IMR-90 (cell line): Measurements from ENCODE around the gene PSMD2. TPM values are rescaled to one million over a fixed set of nuclear protein-coding genes. Genes with fewer than 3 reads are reported as not detected.

Source experiments
- ATAC-seq: fragments of 200-7000 bp; cut with Tn5 transposase; 2 replicates; pipeline ENCODE4 v1.9.1; 2020; ENCODE audit warnings: low read depth, mild to moderate bottlenecking, moderate library complexity
- BruUV-seq: library from RNA; stranded (reverse); fragments of 400-500 nt; replicated peaks from 2 replicates; lab custom pipeline; 2021; lab: Mats Ljungman, UMichigan
- CTCF ChIA-PET: fragments of 300-600 bp; formaldehyde crosslinking; extraction: SDS; loops from one replicate; lab custom pipeline; 2021; ENCODE audit warnings: antibody characterized with exemption; lab: Yijun Ruan, JAX
- POLR2A ChIA-PET: fragments of 300-600 bp; sonication (Branson Sonifier 250); formaldehyde crosslinking; loops from one replicate; lab custom pipeline; 2022; ENCODE audit warnings: antibody characterized with exemption; ENCODE audit not compliant: unreplicated experiment; lab: Charles Lee
- DNase-seq: peaks from one replicate; pipeline ENCODE4 v3.0.0; 2013
- H2AFZ ChIP-seq: replicated peaks from 2 replicates; pipeline ENCODE3; 2013; ENCODE audit warnings: low read length, mild to moderate bottlenecking; ENCODE audit not compliant: poor library complexity
- H2AK5ac ChIP-seq: 2 replicates; pipeline ENCODE4 v1.6.1; 2013; ENCODE audit warnings: low read depth, low read length, inconsistent platforms
- H2AK9ac ChIP-seq: replicated peaks from 2 replicates; pipeline ENCODE3; 2013; ENCODE audit warnings: mild to moderate bottlenecking, low read depth, low read length, moderate library complexity; ENCODE audit not compliant: poor library complexity
- H2BK120ac ChIP-seq: 2 replicates; pipeline ENCODE4 v1.6.1; 2013; ENCODE audit warnings: low read depth, low read length, inconsistent platforms
- H2BK15ac ChIP-seq: 3 replicates; pipeline ENCODE4 v1.6.1; 2013; ENCODE audit warnings: low read depth, low read length, inconsistent platforms
- H2BK20ac ChIP-seq: 2 replicates; pipeline ENCODE4 v1.6.1; 2013; ENCODE audit warnings: low read depth, mild to moderate bottlenecking, inconsistent platforms, low read length, moderate library complexity
- H2BK5ac ChIP-seq: 2 replicates; pipeline ENCODE4 v1.6.1; 2013; ENCODE audit warnings: mild to moderate bottlenecking, low read depth, low read length, inconsistent platforms; ENCODE audit not compliant: poor library complexity, severe bottlenecking
- H3K14ac ChIP-seq: replicated peaks from 2 replicates; pipeline ENCODE4 v1.6.1; 2013; ENCODE audit warnings: low read depth, low read length, inconsistent platforms
- H3K18ac ChIP-seq: 2 replicates; pipeline ENCODE4 v1.6.1; 2013; ENCODE audit warnings: low read depth, low read length, control low read depth
- H3K23ac ChIP-seq: 2 replicates; pipeline ENCODE4 v1.6.1; 2013; ENCODE audit warnings: low read depth, low read length, inconsistent platforms
- H3K27ac ChIP-seq: 2 replicates; pipeline ENCODE4 v1.5.1; 2013; ENCODE audit warnings: mild to moderate bottlenecking, control low read depth, low read length; ENCODE audit not compliant: insufficient read depth
- H3K27me3 ChIP-seq: 2 replicates; pipeline ENCODE4 v1.6.1; 2013; ENCODE audit warnings: low read length; ENCODE audit not compliant: control insufficient read depth, insufficient read depth
- H3K36me3 ChIP-seq: 2 replicates; pipeline ENCODE4 v1.6.1; 2013; ENCODE audit warnings: low read length, mixed read lengths; ENCODE audit not compliant: control insufficient read depth, insufficient read depth
- H3K4ac ChIP-seq: 2 replicates; pipeline ENCODE4 v1.6.1; 2013; ENCODE audit warnings: low read depth, low read length, inconsistent platforms
- H3K4me1 ChIP-seq: 2 replicates; pipeline ENCODE4 v1.6.1; 2013; ENCODE audit warnings: low read length, mixed read lengths; ENCODE audit not compliant: control insufficient read depth, insufficient read depth
- H3K4me2 ChIP-seq: 2 replicates; pipeline ENCODE4 v1.6.1; 2013; ENCODE audit warnings: low read depth, mild to moderate bottlenecking, control low read depth, low read length, moderate library complexity
- H3K4me3 ChIP-seq: 2 replicates; pipeline ENCODE4 v1.5.1; 2013; ENCODE audit warnings: low read depth, mild to moderate bottlenecking, control low read depth, low read length, moderate library complexity; ENCODE audit not compliant: insufficient read depth
- H3K56ac ChIP-seq: 2 replicates; pipeline ENCODE4 v1.6.1; 2013; ENCODE audit warnings: low read length, inconsistent platforms; ENCODE audit not compliant: insufficient read depth; ENCODE audit errors: extremely low read depth
- H3K79me1 ChIP-seq, 2 experiments: 2 replicates each; pipeline ENCODE4 v1.6.1; 2013; ENCODE audit warnings: low read length in 2 of 2, inconsistent platforms in 1 of 2, low read depth in 1 of 2
- H3K9ac ChIP-seq: 2 replicates; pipeline ENCODE4 v1.6.1; 2013; ENCODE audit warnings: low read depth, low read length, control low read depth
- H3K9me1 ChIP-seq: 2 replicates; pipeline ENCODE4 v1.6.1; 2013; ENCODE audit warnings: low read length, inconsistent platforms; ENCODE audit not compliant: insufficient read depth
- H3K9me3 ChIP-seq: 2 replicates; pipeline ENCODE4 v1.6.1; 2013; ENCODE audit warnings: low read length; ENCODE audit not compliant: control insufficient read depth, insufficient read depth
- H4K20me1 ChIP-seq: 2 replicates; pipeline ENCODE4 v1.6.1; 2013; ENCODE audit warnings: low read length, inconsistent platforms; ENCODE audit not compliant: insufficient read depth
- H4K5ac ChIP-seq: 2 replicates; pipeline ENCODE4 v1.6.1; 2013; ENCODE audit warnings: mild to moderate bottlenecking, low read depth, low read length, control low read depth
- H4K8ac ChIP-seq, 2 experiments: 2 replicates each; pipeline ENCODE4 v1.6.1; 2013; ENCODE audit warnings: low read depth in 2 of 2, low read length in 2 of 2, control low read depth in 1 of 2, inconsistent platforms in 1 of 2
- H4K91ac ChIP-seq: 2 replicates; pipeline ENCODE4 v1.6.1; 2013; ENCODE audit warnings: low read depth, low read length, inconsistent platforms; ENCODE audit not compliant: insufficient read depth
- CHD1 ChIP-seq: IDR thresholded peaks from 2 replicates; pipeline ENCODE4 v1.6.1; 2012; ENCODE audit warnings: low read depth, low read length, improper control_type of control experiment
- MAFK ChIP-seq: IDR thresholded peaks from 2 replicates; pipeline ENCODE4 v1.6.1; 2012; ENCODE audit warnings: low read depth, low read length, improper control_type of control experiment
- NFE2L2 ChIP-seq: fragments of 150-350 bp; IDR thresholded peaks from 2 replicates; pipeline ENCODE4 v1.6.1; 2016; ENCODE audit warnings: low read depth, mild to moderate bottlenecking, low read length
- WGBS, 2 experiments: methylation state at CpG; one replicate each; pipeline versions ENCODE4 v1.1.5 to v1.1.7; 2013; ENCODE audit warnings: missing lambda C conversion rate in 2 of 2; ENCODE audit not compliant: insufficient read length in 1 of 2; ENCODE audit errors: extremely low coverage in 2 of 2; 5-methylcytosine and 5-hydroxymethylcytosine counted together
- dilution Hi-C: fragments of 300-500 bp; cut with HindIII; formaldehyde crosslinking; loops from one replicate; pipeline ENCODE4 v1.14.3; 2018; ENCODE audit warnings: low sequenced_read_pairs; ENCODE audit not compliant: unreplicated experiment
- in situ Hi-C: fragments of 300-500 bp; cut with MboI; formaldehyde crosslinking; loops from 3 replicates; pipeline ENCODE4 v1.14.3; 2019; ENCODE audit warnings: low sequenced_read_pairs, inconsistent platforms, mixed read lengths
- intact Hi-C: fragments of 100-400 bp; cut with micrococcal nuclease; formaldehyde crosslinking; loops from 2 replicates; pipeline ENCODE4 v1.10.0; 2022
- polyA plus RNA-seq, 3 experiments: library from polyadenylated mRNA; depleted of rRNA; stranded (reverse); fragments of >200 nt; gene quantifications; 2 replicates each; pipeline ENCODE4 v1.2.3, GENCODE V29; 2012; ENCODE audit warnings: low replicate concordance in 1 of 3
- total RNA-seq: library from RNA; depleted of rRNA; stranded (reverse); fragments of >200 nt; gene quantifications from 2 replicates; pipeline ENCODE4 v1.2.3, GENCODE V29; 2012

The PSMD2 gene
- total and polyA plus RNA-seq, 2 of the 4 experiments (the other 2 are of a cell fraction), result 514 to 872 TPM

DNA sequence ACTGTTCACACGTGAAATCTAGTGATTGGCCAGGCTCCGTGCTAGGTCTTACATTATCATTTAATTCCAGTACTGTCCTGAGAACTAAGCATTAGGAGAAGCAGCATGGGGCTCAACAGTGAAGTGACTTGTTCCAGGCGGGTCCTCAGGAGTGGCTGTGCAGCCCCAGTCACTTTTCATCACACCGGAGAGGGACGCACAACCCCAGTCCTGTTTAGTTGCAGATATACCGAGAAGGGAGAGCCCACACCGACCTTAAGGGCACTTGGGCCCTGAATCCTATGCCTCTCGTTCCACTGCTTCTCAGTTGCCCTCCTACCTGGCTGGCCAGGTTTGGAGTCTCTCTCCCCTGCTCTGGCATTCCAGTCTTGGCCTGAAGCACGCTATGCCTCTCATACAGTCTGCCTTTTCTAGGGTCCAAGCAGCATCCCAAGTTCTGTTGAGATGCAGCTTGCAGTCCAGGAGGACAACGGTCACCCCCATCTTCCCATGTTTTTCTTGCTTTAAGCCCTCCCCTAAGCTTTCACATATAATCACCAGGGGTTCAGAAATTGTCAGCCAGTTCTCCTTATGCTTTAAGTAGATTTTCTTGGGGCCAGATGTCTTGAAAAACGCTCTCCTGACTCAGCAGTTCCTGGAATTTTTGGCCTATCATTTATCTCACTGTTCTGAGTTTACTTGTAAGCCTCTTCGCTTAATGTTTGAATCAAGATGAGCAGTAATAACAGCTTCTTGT, 48.4 kb downstream of the PSMD2 start:
- Histone ChIP-seq H3K79me1 (0 out of 4 replicates have a peak, but pooled peaks cover 0 to 9% of the 10 kb centered on the region in 2 experiments), H3K9me1 (peaks cover 3% of the 10 kb centered on the region; the same call in 1 of the 2 replicates), H4K91ac (no peak overlapping the region), H3K36me3 (peaks cover 29% of the 10 kb centered on the region), H2AFZ (no peak overlapping the region), H3K27ac (no peak overlapping the region), H4K8ac (no peak overlapping the region), H4K20me1 (peaks cover 3% of the 10 kb centered on the region), H2AK5ac (no peak overlapping the region), H2BK20ac (no peak overlapping the region), H3K4me1 (peaks cover 14% of the 10 kb centered on the region), H2BK15ac (no peak overlapping the region), H2BK120ac (no peak overlapping the region), H3K9me3 (no peaks in the 10 kb centered on the region), H3K18ac (no peak overlapping the region), H3K27me3 (no peaks in the 10 kb centered on the region), H3K23ac (no peak overlapping the region), H3K9ac (peak overlapping the region; percentile 23; the same call in 1 of the 2 replicates), H3K56ac (no peak overlapping the region), H3K4me3 (no peak overlapping the region), H2AK9ac (no peak overlapping the region), H4K5ac (no peak overlapping the region), H2BK5ac (no peak overlapping the region), H3K14ac (no peak overlapping the region), H3K4ac (no peak overlapping the region), H3K4me2 (no peak overlapping the region)
- dilution Hi-C loops (no loop called here), intact Hi-C loops (loop anchor here (10.0 kb wide), 1 partner anchor 1427 kb away; no protein-coding TSS in a partner anchor), in situ Hi-C loops (no loop called here)
- DNase-seq (no peak), ATAC-seq (peak; percentile 16; the same call in 1 of the 2 replicates)
- POLR2A ChIA-PET, result no interaction called here
- BruUV-seq, result no TSS peak
- CTCF ChIA-PET, result no interaction called here
- TF ChIP-seq MAFK (peak; percentile 88), CHD1 (no peak), NFE2L2 (no peak)
- WGBS, 2 experiments, result 88% methylated on average over 7 of the region's 12 CpGs; no CpG with 5 or more reads in 1 of the 2 experiments
